AG20443 (cell line): ENCODE measurements around the gene MAVS.
A peak's percentile ranks its signal among the peaks of the same experiment; 100 is the strongest.
"Not testable (repeated sequence)": the region's sequence is repeated elsewhere in the genome, so short reads cannot be mapped to it uniquely, and the experiment has no call there.

Source experiments
- DNase-seq: peaks from one replicate; pipeline ENCODE4 v3.0.0; 2012; ENCODE audit warnings: low spot score, mixed read lengths

The MAVS gene

GRCh38 chr20:3815703-3816315 lies 30.8 kb upstream of the MAVS start:
- no peak for DNase-seq

GRCh38 chr20:3818155-3819151 lies 28.2 kb upstream of the MAVS start:
- DNase-seq = peak; percentile 67

DNA sequence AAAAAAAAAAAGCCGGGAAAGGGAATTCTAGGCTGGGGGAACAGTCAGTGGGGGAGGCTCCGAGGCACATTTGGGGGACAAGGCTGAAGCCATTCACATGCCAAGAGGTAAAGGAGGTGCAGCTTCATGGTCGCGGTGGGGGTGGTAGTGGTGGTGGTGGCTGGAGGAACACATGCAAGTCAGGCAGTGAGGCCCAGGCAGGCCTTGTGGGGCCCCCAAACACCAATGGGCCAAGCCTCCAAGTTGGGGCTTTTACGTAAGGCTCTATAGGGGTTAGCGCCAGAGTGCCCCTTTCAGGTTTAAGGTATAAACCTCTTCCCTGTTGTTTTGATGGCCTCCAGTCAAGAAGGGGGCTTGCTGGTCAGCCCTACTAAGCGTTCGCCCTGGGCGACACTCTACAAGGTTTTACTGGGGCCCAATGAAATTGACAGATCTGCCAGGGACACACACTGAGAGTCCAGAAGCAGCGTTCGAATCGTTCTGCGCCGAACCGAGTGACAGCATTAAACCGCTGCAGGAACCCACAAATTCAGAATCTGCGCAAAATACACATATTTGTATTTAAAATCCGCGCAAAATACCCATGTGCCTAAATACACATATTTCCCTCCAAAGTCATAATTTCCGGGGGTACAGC lies 27.1 kb upstream of the MAVS start:
- no peak for DNase-seq

DNA sequence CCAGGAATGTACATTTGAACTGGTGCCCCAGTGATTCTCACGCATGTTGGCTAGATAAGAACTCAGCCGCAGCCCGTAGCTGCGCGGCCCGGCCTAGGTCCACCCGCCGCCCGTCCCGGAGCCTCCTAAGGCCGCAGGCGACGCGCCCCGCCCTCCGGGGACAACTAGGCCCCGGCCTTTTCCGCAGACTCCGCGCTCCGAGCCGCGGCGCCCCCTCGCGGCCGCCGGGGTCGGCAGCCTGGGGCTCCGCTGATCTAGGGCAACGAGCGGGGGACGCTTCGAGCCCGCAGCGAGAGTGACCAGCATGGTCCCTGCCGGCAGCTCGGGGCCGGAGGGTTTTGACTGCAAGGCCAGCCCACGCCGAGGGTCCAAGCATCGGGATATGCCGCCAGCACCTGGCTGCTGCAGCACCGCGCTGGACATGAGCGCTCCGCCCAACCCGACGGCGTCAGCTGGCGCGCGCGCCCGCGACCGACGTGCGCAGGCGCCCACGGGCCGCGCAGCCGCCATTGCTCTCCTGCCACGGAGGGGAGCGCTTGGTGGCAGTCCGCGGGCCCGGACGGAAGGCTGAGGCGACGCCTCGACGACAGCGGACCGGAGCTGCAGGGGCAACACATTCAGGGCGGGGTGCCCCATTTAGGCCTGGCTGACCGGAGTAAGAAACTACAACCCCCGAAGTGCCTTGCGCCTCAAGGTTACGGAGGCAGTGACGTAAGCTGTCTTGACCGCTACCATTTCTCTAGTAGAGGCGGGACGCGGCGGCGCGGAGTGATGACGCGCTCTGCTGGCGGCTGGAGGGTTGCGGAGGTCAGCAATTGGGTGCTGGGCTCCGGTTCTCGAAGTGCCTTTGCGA lies 26.4 kb upstream of the MAVS start, which contains the start of gene AP5S1:
AP5S1 (plus strand) TSS at position 500 of the 853 bp plus-strand sequence. CDS start 1,571 bp downstream, outside the sequence.
- DNase-seq = peak; percentile 92

DNA sequence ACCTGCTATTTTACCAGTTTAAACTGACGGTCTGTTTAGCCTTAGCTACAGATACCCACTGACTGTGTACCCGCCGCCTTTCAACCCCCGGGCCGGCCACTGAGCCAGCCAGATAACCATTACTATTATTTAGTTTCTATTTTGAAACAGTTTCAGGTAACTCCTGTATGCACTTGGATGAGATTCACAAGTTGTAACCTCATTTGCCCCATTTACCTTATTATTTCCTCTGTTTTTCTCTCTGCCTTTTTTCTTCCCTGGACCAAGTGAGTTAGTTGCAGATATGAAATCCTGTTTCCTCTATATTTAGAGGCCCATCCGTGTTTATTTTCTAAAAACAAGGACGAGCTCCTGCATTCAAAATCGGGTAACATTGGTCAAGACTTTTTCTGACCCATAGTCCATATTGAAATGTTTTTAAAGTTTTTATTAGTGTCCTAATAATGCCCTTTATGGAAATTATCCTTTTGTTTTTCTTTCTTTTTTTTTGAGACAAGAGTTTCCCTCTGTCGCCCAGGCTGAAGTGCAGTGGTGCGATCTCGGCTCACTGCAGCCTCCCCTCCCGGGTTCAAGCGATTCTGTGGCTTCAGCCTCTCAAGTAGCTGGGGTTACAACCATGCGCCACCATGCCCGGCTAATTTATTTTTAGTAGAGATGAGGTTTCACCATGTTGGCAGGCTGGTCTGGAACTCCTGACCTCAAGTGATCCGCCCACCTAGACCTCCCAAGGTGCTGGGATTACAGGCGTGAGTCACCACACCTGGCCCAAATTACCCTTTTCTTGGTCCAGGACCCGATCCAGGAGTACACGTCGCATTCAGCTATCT lies 25.5 kb upstream of the MAVS start:
- no peak for DNase-seq

GRCh38 chr20:3821996-3822395 lies 24.6 kb upstream of the MAVS start:
- DNase-seq = no peak

- no peak for DNase-seq
These were observed 22.8 kb upstream of the MAVS start for GRCh38 chr20:3823881-3824280.

GRCh38 chr20:3825526-3825925 lies 21.1 kb upstream of the MAVS start:
- no peak for DNase-seq

- no peak for DNase-seq
These were observed 20.2 kb upstream of the MAVS start for GRCh38 chr20:3826420-3826819.

- no peak for DNase-seq
These were observed 17.8 kb upstream of the MAVS start for GRCh38 chr20:3828798-3829197.

DNA sequence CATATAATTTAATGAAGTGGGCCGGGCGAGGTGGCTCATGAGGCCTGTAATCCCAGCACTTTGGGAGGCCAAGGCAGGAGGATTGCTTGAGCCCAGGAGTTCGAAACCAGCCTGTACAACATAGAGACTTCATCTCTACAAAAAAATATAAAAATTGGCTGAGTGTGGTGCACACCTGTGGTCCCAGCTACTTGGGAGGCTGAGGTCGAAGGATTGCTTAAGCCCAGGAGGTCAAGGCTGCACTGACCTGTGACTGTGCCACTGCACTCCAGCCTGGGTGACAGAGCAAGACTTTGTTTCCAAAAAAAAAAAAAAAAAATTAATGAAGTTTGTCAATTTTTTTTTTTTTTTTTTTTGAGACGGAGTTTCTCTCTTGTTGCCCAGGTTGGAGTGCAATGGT lies 16.7 kb upstream of the MAVS start:
- DNase-seq = not testable (repeated sequence)

DNA sequence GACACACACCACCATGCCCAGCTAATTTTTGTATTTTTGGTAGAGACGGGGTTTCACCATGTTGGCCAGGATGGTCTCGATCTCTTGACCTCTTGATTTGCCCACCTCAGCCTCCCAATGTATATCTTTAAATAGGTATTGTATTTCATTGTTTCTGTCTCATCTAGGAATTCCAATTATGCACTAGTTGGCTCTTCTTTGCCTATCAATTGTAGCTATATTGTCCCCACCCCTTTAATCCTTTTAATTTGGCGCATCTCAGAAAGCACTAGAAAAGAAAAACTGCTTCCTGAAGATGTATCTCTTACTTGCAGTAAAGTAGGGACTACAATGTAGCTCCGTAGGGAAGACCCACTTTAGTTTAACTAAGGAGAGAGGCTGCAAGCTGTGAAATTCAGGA lies 10.5 kb upstream of the MAVS start:
- DNase-seq = no peak

DNA sequence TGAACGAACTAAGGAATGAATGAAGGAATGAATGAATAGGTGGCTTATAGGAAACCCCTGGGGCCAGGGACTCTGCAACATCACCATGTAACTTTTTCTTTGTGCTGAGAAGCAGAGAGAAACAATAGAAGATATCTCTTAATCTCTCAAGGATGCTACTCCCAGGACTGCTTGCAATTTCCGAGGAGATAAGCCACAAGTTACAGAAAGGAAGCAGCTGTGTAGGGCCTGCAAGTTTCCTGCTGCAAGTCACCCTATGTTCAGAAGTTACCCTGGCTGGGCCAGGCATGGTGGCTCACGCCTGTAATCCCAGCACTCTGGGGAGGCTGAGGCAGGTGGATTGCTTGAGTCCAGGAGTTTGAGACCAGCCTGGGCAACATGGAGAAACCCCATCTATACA lies 7.3 kb upstream of the MAVS start:
- no peak for DNase-seq

GRCh38 chr20:3840201-3840600 lies 6.4 kb upstream of the MAVS start:
- not testable (repeated sequence) for DNase-seq

DNA sequence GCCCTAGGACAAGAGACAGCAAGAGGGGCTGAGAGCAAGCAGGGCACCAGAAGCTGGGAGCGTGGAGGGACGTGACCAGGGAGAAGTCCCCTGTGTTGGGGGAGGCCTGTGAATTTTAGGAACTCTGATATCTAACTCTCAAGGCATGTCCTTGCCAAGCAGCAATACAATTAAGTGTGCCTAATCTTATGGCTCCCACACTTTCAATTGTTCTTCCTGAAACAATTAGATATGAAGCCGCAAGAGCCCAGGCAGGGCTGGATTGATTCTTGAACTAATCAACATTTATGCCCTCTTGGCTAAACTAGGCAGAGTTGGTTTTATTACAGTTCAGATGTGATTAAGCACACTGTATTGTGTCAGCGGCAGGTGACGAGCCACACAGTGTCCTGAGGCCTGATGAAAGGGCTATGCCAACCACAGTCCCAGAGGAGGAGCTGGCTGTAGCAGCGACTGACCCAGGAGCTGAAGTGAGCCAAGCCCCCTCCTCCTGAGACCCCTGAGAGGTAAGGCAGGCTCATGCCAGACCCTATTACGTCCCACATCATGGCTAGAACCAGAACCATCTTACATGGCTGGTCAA lies 4.2 kb upstream of the MAVS start:
- DNase-seq = no peak

DNA sequence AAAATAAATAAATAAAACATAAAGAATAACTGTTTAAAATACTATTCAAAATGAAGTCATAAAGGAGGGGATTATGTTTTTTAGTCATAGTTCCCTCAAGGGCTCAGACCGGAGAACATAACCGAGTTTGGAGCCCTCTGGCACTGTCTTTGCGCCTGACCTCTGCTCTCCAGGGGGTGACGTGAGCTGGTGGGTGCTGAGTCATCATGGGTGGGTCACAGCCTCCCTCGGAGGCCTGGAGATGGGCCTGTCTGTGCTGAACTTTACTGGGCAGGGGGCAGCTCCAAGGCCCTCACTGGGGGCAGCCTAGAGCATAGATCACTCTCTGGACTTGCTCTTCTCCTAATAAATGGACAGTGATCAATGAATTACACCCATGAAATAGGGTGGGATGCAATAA lies 3.1 kb upstream of the MAVS start:
- DNase-seq = peak; percentile 59

DNA sequence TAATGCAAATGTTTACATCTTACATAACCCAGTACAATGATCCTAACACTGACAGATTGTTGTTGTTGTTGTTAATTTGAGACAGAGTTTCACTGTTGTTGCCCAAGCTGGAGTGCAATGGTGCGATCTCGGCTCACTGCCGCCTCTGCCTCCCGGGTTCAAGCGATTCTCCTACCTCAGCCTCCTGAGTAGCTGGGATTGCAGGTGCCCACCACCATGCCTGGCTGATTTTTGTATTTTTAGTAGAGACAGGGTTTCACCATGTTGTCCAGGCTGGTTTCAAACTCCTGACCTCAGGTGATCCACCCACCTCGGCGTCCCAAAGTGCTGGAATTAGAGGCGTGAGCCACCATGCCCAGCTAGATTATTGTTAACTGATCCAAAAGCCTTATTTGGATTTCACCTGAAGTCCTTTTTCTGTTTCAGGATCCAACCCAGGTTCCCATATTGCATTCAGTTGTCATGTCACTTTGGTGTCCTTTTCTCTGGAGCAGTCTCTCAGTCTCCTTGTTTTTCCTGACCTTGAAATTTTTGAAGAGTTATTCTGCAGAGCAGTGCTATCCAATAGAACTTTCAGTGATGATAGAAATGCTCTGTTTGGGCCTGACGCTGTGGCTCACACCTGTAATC lies 2.5 kb upstream of the MAVS start:
- not testable (repeated sequence) for DNase-seq

GRCh38 chr20:3846378-3846739 lies 275 bp upstream of the MAVS start:
- no peak for DNase-seq

- DNase-seq = no peak
These were observed 851 bp downstream of the MAVS start for GRCh38 chr20:3847429-3847940.

- no peak for DNase-seq
These were observed 1.9 kb downstream of the MAVS start for GRCh38 chr20:3848565-3848964.
